Hematopoietic multipotent progenitor cell treated with erythropoietin and hydrocortisone succinate and interleukin-3 and kit ligand, for 17 days (in vitro differentiated cells): ENCODE results near the gene LANCL2.
"Not testable (repeated sequence)": the region's sequence is repeated elsewhere in the genome, so short reads cannot be mapped to it uniquely, and the experiment has no call there.

Experiments used
- DNase-seq: peaks from one replicate; pipeline ENCODE4 v3.0.0-alpha.2; 2015; ENCODE audit warnings: low spot score

The LANCL2 gene

GRCh38 chr7:55362927-55363326, 2.2 kb upstream of the LANCL2 start:
- no peak for DNase-seq

- DNase-seq: no peak
Observed at GRCh38 chr7:55363386-55364170, 1.6 kb upstream of the LANCL2 start.

- DNase-seq: peak; percentile 95
Observed at GRCh38 chr7:55365675-55366460, 731 bp downstream of the LANCL2 start.

GRCh38 chr7:55366461-55367070, 1.4 kb downstream of the LANCL2 start:
- no peak for DNase-seq

- no peak for DNase-seq
Observed at GRCh38 chr7:55367283-55367840, 2.2 kb downstream of the LANCL2 start.

GRCh38 chr7:55369427-55370400, 4.6 kb downstream of the LANCL2 start:
- DNase-seq: no peak

- no peak for DNase-seq
Observed at GRCh38 chr7:55374213-55374612, 9.1 kb downstream of the LANCL2 start.

- no peak for DNase-seq
Observed at GRCh38 chr7:55375237-55375636, 10.1 kb downstream of the LANCL2 start.

GRCh38 chr7:55377162-55377817, 12.2 kb downstream of the LANCL2 start:
- no peak for DNase-seq

- DNase-seq: no peak
Observed at GRCh38 chr7:55379285-55379684, 14.1 kb downstream of the LANCL2 start.

- no peak for DNase-seq
Observed at GRCh38 chr7:55381189-55381588, 16.1 kb downstream of the LANCL2 start.

GRCh38 chr7:55381696-55382095, 16.6 kb downstream of the LANCL2 start:
- DNase-seq: no peak

GRCh38 chr7:55382251-55382650, 17.1 kb downstream of the LANCL2 start:
- DNase-seq: no peak

GRCh38 chr7:55386541-55386940, 21.4 kb downstream of the LANCL2 start:
- DNase-seq: no peak

- no peak for DNase-seq
Observed at GRCh38 chr7:55387062-55387965, 22.2 kb downstream of the LANCL2 start.

GRCh38 chr7:55396233-55396785, 31.2 kb downstream of the LANCL2 start:
- DNase-seq: no peak

GRCh38 chr7:55397617-55398016, 32.5 kb downstream of the LANCL2 start:
- DNase-seq: no peak

- no peak for DNase-seq
Observed at GRCh38 chr7:55400191-55400590, 35.1 kb downstream of the LANCL2 start.

GRCh38 chr7:55402506-55402905, 37.4 kb downstream of the LANCL2 start:
- DNase-seq: not testable (repeated sequence)
